Adipocyte (in vitro differentiated cells): Measurements from ENCODE around the gene LMOD1.

Source experiments
- DNase-seq: peaks from one replicate; pipeline ENCODE4 v3.0.0-alpha.2; 2015; ENCODE audit warnings: low read depth
- H3K27me3 ChIP-seq: replicated peaks from 2 replicates; pipeline ENCODE4 v1.7.0; 2013; ENCODE audit warnings: mild to moderate bottlenecking, low read length, moderate library complexity; ENCODE audit not compliant: control insufficient read depth, insufficient read depth
- H3K36me3 ChIP-seq: 2 replicates; pipeline ENCODE4 v1.7.0; 2013; ENCODE audit warnings: low read length, mild to moderate bottlenecking, moderate library complexity; ENCODE audit not compliant: control insufficient read depth, insufficient read depth, severe bottlenecking
- H3K4me1 ChIP-seq: 2 replicates; pipeline ENCODE4 v1.7.0; 2013; ENCODE audit warnings: mild to moderate bottlenecking, low read length, moderate library complexity; ENCODE audit not compliant: control insufficient read depth, insufficient read depth
- H3K4me3 ChIP-seq: 2 replicates; pipeline ENCODE4 v1.7.0; 2013; ENCODE audit warnings: mild to moderate bottlenecking, low read length, moderate library complexity
- H3K9ac ChIP-seq: 2 replicates; pipeline ENCODE4 v1.7.0; 2013; ENCODE audit warnings: mild to moderate bottlenecking, low read length, moderate library complexity
- H3K9me3 ChIP-seq: 2 replicates; pipeline ENCODE4 v1.7.0; 2013; ENCODE audit warnings: mild to moderate bottlenecking, low read length, moderate library complexity; ENCODE audit not compliant: control insufficient read depth

LMOD1 gene

GRCh38 chr1:201889090-201889968 lies 57.0 kb downstream of the LMOD1 start:
- peak overlapping the region; percentile 86 for H3K9ac ChIP-seq
- H3K9me3 ChIP-seq = no peaks in the 10 kb centered on the region
- peak; percentile 12 for DNase-seq
- H3K4me3 ChIP-seq = peak overlapping the region; percentile 85
- H3K36me3 ChIP-seq = peaks cover 2% of the 10 kb centered on the region
- H3K27me3 ChIP-seq = no peaks in the 10 kb centered on the region
- peaks cover 33% of the 10 kb centered on the region for H3K4me1 ChIP-seq

- peak; percentile 83 for DNase-seq
- Histone ChIP-seq H3K4me3 (peak within 1 kb of the TSS; percentile 85), H3K27me3 (no peaks in the 10 kb centered on the region), H3K9me3 (no peaks in the 10 kb centered on the region), H3K4me1 (peaks cover 41% of the 10 kb centered on the region), H3K9ac (peak within 1 kb of the TSS; percentile 86), H3K36me3 (peaks cover 2% of the 10 kb centered on the region)
Measured at GRCh38 chr1:201888282-201889089, 57.9 kb downstream of the LMOD1 start, which contains the start of gene SHISA4. TSS of gene SHISA4 (plus strand) at chr1:201888898. CDS start at chr1:201888995, 97 bp downstream.

- DNase-seq = no peak
- Histone ChIP-seq H3K4me3 (no peak overlapping the region), H3K9ac (no peak overlapping the region), H3K9me3 (no peaks in the 10 kb centered on the region), H3K36me3 (peaks cover 2% of the 10 kb centered on the region), H3K4me1 (peaks cover 52% of the 10 kb centered on the region), H3K27me3 (no peaks in the 10 kb centered on the region)
Measured at GRCh38 chr1:201887116-201887866, 59.1 kb downstream of the LMOD1 start.

GRCh38 chr1:201886103-201886885 lies 60.1 kb downstream of the LMOD1 start:
- no peaks in the 10 kb centered on the region for H3K27me3 ChIP-seq
- H3K9me3 ChIP-seq = no peaks in the 10 kb centered on the region
- H3K36me3 ChIP-seq = no peaks in the 10 kb centered on the region
- DNase-seq = no peak
- no peak overlapping the region for H3K9ac ChIP-seq
- H3K4me1 ChIP-seq = peaks cover 52% of the 10 kb centered on the region
- H3K4me3 ChIP-seq = no peak overlapping the region

- no peak overlapping the region for H3K4me3 ChIP-seq
- H3K9ac ChIP-seq = no peak overlapping the region
- peaks cover 49% of the 10 kb centered on the region for H3K4me1 ChIP-seq
- no peaks in the 10 kb centered on the region for H3K27me3 ChIP-seq
- no peaks in the 10 kb centered on the region for H3K9me3 ChIP-seq
- no peaks in the 10 kb centered on the region for H3K36me3 ChIP-seq
- DNase-seq = peak; percentile 37
Measured at GRCh38 chr1:201885531-201886075, 60.7 kb downstream of the LMOD1 start.

GRCh38 chr1:201884425-201884824 lies 61.9 kb downstream of the LMOD1 start:
- Histone ChIP-seq H3K9ac (peak overlapping the region; percentile 24), H3K27me3 (no peaks in the 10 kb centered on the region), H3K9me3 (no peaks in the 10 kb centered on the region), H3K36me3 (no peaks in the 10 kb centered on the region), H3K4me3 (peak overlapping the region; percentile 8), H3K4me1 (peaks cover 43% of the 10 kb centered on the region)
- DNase-seq = no peak

GRCh38 chr1:201883786-201884185 lies 62.6 kb downstream of the LMOD1 start:
- Histone ChIP-seq H3K4me1 (peaks cover 41% of the 10 kb centered on the region), H3K4me3 (peak overlapping the region; percentile 8), H3K36me3 (no peaks in the 10 kb centered on the region), H3K27me3 (no peaks in the 10 kb centered on the region), H3K9ac (peak overlapping the region; percentile 24), H3K9me3 (no peaks in the 10 kb centered on the region)
- DNase-seq = peak; percentile 45

GRCh38 chr1:201883266-201883665 lies 63.1 kb downstream of the LMOD1 start:
- H3K9ac ChIP-seq = no peak overlapping the region
- no peaks in the 10 kb centered on the region for H3K9me3 ChIP-seq
- no peak overlapping the region for H3K4me3 ChIP-seq
- no peaks in the 10 kb centered on the region for H3K36me3 ChIP-seq
- H3K27me3 ChIP-seq = no peaks in the 10 kb centered on the region
- peaks cover 40% of the 10 kb centered on the region for H3K4me1 ChIP-seq
- no peak for DNase-seq

GRCh38 chr1:201882665-201883132 lies 63.6 kb downstream of the LMOD1 start:
- Histone ChIP-seq H3K9me3 (no peaks in the 10 kb centered on the region), H3K9ac (no peak overlapping the region), H3K27me3 (no peaks in the 10 kb centered on the region), H3K36me3 (no peaks in the 10 kb centered on the region), H3K4me3 (no peak overlapping the region), H3K4me1 (peaks cover 34% of the 10 kb centered on the region)
- peak; percentile 50 for DNase-seq

- Histone ChIP-seq H3K27me3 (no peaks in the 10 kb centered on the region), H3K36me3 (no peaks in the 10 kb centered on the region), H3K9me3 (no peaks in the 10 kb centered on the region), H3K4me1 (peaks cover 34% of the 10 kb centered on the region), H3K9ac (no peak overlapping the region), H3K4me3 (no peak overlapping the region)
- DNase-seq = no peak
Measured at GRCh38 chr1:201881617-201882016, 64.7 kb downstream of the LMOD1 start.
